Measurements from ENCODE around the gene MSRB3.

Gene MSRB3

GRCh38 chr12:65446901-65447300, 168.4 kb downstream of the MSRB3 start:
- Histone ChIP-seq H4K20me1 (ENCODE audit: low read depth, low read length) (no peaks in the 10 kb centered on the region), H3K79me2 (ENCODE audit: insufficient read depth, low read length) (no peaks in the 10 kb centered on the region), H3K27ac (ENCODE audit: low read depth, low read length) (no peak overlapping the region), H3K9me2 (replicated peaks; ENCODE audit: insufficient read depth, low read length) (no peaks in the 10 kb centered on the region), H3K4me2 (ENCODE audit: low read depth, low read length, poor library complexity, severe bottlenecking) (no peak overlapping the region), H3K9ac (ENCODE audit: low read length) (no peak overlapping the region), H3K36me3 (ENCODE audit: low read length) (no peaks in the 10 kb centered on the region), H3K4me3 (ENCODE audit: insufficient read depth, low read length, poor library complexity, severe bottlenecking) (no peak overlapping the region), H3K27me3 (ENCODE audit: low read length) (no peaks in the 10 kb centered on the region), H3K9me3 (ENCODE audit: insufficient read depth, low read length) (no peaks in the 10 kb centered on the region), H2AFZ (ENCODE audit: low read depth, low read length, severe bottlenecking) (no peak overlapping the region), H3F3A (ENCODE audit: insufficient read depth) (no peaks in the 10 kb centered on the region)
- TF ChIP-seq CTCF (IDR thresholded peaks at IDR 0.05; ENCODE audit: insufficient read depth, low read length, poor library complexity, severe bottlenecking), result no peak
- no peak for TF ChIP-seq EZH2phosphoT487 (conservative IDR thresholded peaks at IDR 0.05; ENCODE audit: low read length)

- TF ChIP-seq EZH2phosphoT487 (conservative IDR thresholded peaks at IDR 0.05; ENCODE audit: low read length) (no peak), CTCF (IDR thresholded peaks at IDR 0.05; ENCODE audit: insufficient read depth, low read length, poor library complexity, severe bottlenecking) (no peak)
- Histone ChIP-seq H3F3A (ENCODE audit: insufficient read depth) (no peaks in the 10 kb centered on the region), H3K27ac (ENCODE audit: low read depth, low read length) (no peak overlapping the region), H3K9me2 (replicated peaks; ENCODE audit: insufficient read depth, low read length) (no peaks in the 10 kb centered on the region), H3K36me3 (ENCODE audit: low read length) (no peaks in the 10 kb centered on the region), H3K4me3 (ENCODE audit: insufficient read depth, low read length, poor library complexity, severe bottlenecking) (no peak overlapping the region), H3K9ac (ENCODE audit: low read length) (no peak overlapping the region), H4K20me1 (ENCODE audit: low read depth, low read length) (no peaks in the 10 kb centered on the region), H2AFZ (ENCODE audit: low read depth, low read length, severe bottlenecking) (no peak overlapping the region), H3K4me2 (ENCODE audit: low read depth, low read length, poor library complexity, severe bottlenecking) (no peak overlapping the region), H3K9me3 (ENCODE audit: insufficient read depth, low read length) (no peaks in the 10 kb centered on the region), H3K27me3 (ENCODE audit: low read length) (no peaks in the 10 kb centered on the region), H3K79me2 (ENCODE audit: insufficient read depth, low read length) (no peaks in the 10 kb centered on the region)
These were observed 170.9 kb downstream of the MSRB3 start for GRCh38 chr12:65449400-65449799.

GRCh38 chr12:65450625-65451024, 172.1 kb downstream of the MSRB3 start:
- H3K79me2 ChIP-seq (ENCODE audit: insufficient read depth, low read length), result no peaks in the 10 kb centered on the region
- no peak overlapping the region for H3K4me2 ChIP-seq (ENCODE audit: low read depth, low read length, poor library complexity, severe bottlenecking)
- no peak overlapping the region for H3K9ac ChIP-seq (ENCODE audit: low read length)
- TF ChIP-seq CTCF (IDR thresholded peaks at IDR 0.05; ENCODE audit: insufficient read depth, low read length, poor library complexity, severe bottlenecking) (no peak), EZH2phosphoT487 (conservative IDR thresholded peaks at IDR 0.05; ENCODE audit: low read length) (no peak)
- no peaks in the 10 kb centered on the region for H4K20me1 ChIP-seq (ENCODE audit: low read depth, low read length)
- no peak overlapping the region for H2AFZ ChIP-seq (ENCODE audit: low read depth, low read length, severe bottlenecking)
- H3K27ac ChIP-seq (ENCODE audit: low read depth, low read length), result no peak overlapping the region
- no peaks in the 10 kb centered on the region for H3K36me3 ChIP-seq (ENCODE audit: low read length)
- H3K9me2 ChIP-seq (replicated peaks; ENCODE audit: insufficient read depth, low read length), result no peaks in the 10 kb centered on the region
- H3K27me3 ChIP-seq (ENCODE audit: low read length), result no peaks in the 10 kb centered on the region
- no peaks in the 10 kb centered on the region for H3F3A ChIP-seq (ENCODE audit: insufficient read depth)
- no peaks in the 10 kb centered on the region for H3K9me3 ChIP-seq (ENCODE audit: insufficient read depth, low read length)
- no peak overlapping the region for H3K4me3 ChIP-seq (ENCODE audit: insufficient read depth, low read length, poor library complexity, severe bottlenecking)
